Measurements from ENCODE around the gene EXOC1.
"Not testable (repeated sequence)": the region's sequence is repeated elsewhere in the genome, so short reads cannot be mapped to it uniquely, and the experiment has no call there.

EXOC1 gene

GRCh38 chr4:55834086-55834795 is 19.2 kb upstream of the EXOC1 start:
- no peak overlapping the region for H3K4me3 ChIP-seq (ENCODE audit: low read depth, low read length)
- DNase-seq (ENCODE audit: low read depth): no peak
- TF ChIP-seq CTCF (IDR thresholded peaks at IDR 0.05; ENCODE audit: control insufficient read depth, extremely low read depth, insufficient read depth): no peak

- H3K4me3 ChIP-seq (ENCODE audit: low read depth, low read length): no peak overlapping the region
- TF ChIP-seq CTCF (IDR thresholded peaks at IDR 0.05; ENCODE audit: control insufficient read depth, extremely low read depth, insufficient read depth): no peak
- no peak for DNase-seq (ENCODE audit: low read depth)
Measured at GRCh38 chr4:55837903-55838302, 15.5 kb upstream of the EXOC1 start.

GRCh38 chr4:55838356-55838755 is 15.1 kb upstream of the EXOC1 start:
- no peak for TF ChIP-seq CTCF (IDR thresholded peaks at IDR 0.05; ENCODE audit: control insufficient read depth, extremely low read depth, insufficient read depth)
- DNase-seq (ENCODE audit: low read depth): no peak
- no peak overlapping the region for H3K4me3 ChIP-seq (ENCODE audit: low read depth, low read length)

- TF ChIP-seq CTCF (IDR thresholded peaks at IDR 0.05; ENCODE audit: control insufficient read depth, extremely low read depth, insufficient read depth): no peak
- DNase-seq (ENCODE audit: low read depth): no peak
- no peak overlapping the region for H3K4me3 ChIP-seq (ENCODE audit: low read depth, low read length)
Measured at GRCh38 chr4:55838952-55839351, 14.5 kb upstream of the EXOC1 start.

GRCh38 chr4:55840956-55841355 is 12.5 kb upstream of the EXOC1 start:
- DNase-seq (ENCODE audit: low read depth): no peak
- no peak for TF ChIP-seq CTCF (IDR thresholded peaks at IDR 0.05; ENCODE audit: control insufficient read depth, extremely low read depth, insufficient read depth)
- H3K4me3 ChIP-seq (ENCODE audit: low read depth, low read length): no peak overlapping the region

- not testable (repeated sequence) for DNase-seq (ENCODE audit: low read depth); H3K4me3 ChIP-seq (ENCODE audit: low read depth, low read length)
Measured at GRCh38 chr4:55841373-55842239, 11.8 kb upstream of the EXOC1 start.

GRCh38 chr4:55842312-55842711 is 11.1 kb upstream of the EXOC1 start:
- not testable (repeated sequence) for DNase-seq (ENCODE audit: low read depth); H3K4me3 ChIP-seq (ENCODE audit: low read depth, low read length)

- no peak overlapping the region for H3K4me3 ChIP-seq (ENCODE audit: low read depth, low read length)
Measured at GRCh38 chr4:55849724-55850123, 3.7 kb upstream of the EXOC1 start.

More at GRCh38 chr4:55849724-55850123, 3.7 kb upstream of the EXOC1 start:
- no peak for TF ChIP-seq CTCF (IDR thresholded peaks at IDR 0.05; ENCODE audit: control insufficient read depth, extremely low read depth, insufficient read depth)
- DNase-seq (ENCODE audit: low read depth): no peak

All from LNCaP clone FGC (cell line).